Endothelial cell of umbilical vein (primary cell): ENCODE measurements around the gene FHIT. TPM values are rescaled to one million over a fixed set of nuclear protein-coding genes. Genes with fewer than 3 reads are reported as not detected.

ENCODE experiments used
- BruUV-seq: library from RNA; stranded (reverse); fragments of 400-500 nt; replicated peaks from 2 replicates; lab custom pipeline; 2021; lab: Mats Ljungman, UMichigan
- CTCF ChIA-PET: fragments of 300-600, 350-600 bp; sonication (Branson Sonifier 250); formaldehyde crosslinking; loops from one replicate; lab custom pipeline; 2021; ENCODE audit warnings: antibody characterized with exemption, inconsistent platforms; lab: Charles Lee
- POLR2A ChIA-PET: fragments of 300-600, 350-600 bp; sonication (Branson Sonifier 250); formaldehyde crosslinking; loops from one replicate; lab custom pipeline; 2021; ENCODE audit warnings: antibody characterized with exemption, inconsistent platforms; lab: Charles Lee
- DNase-seq: peaks from one replicate; pipeline ENCODE4 v3.0.0-alpha.2; 2011; ENCODE audit warnings: low read depth, low spot score
- FAIRE-seq: peaks from 2 replicates; lab custom pipeline; 2011; peaks lifted over from hg19 to GRCh38; lab: Jason Lieb, UNC
- H2AFZ ChIP-seq: 2 replicates; pipeline ENCODE4 v1.6.0; 2012; ENCODE audit warnings: low read depth, low read length, control low read depth, inconsistent platforms
- H3K27ac ChIP-seq: 2 replicates; pipeline ENCODE4 v1.5.1; 2011; ENCODE audit warnings: low read depth, mild to moderate bottlenecking, control low read depth, low read length, moderate library complexity; ENCODE audit not compliant: insufficient read depth
- H3K27me3 ChIP-seq, 2 experiments: 2 replicates each; pipeline versions ENCODE4 v1.6.0 to v1.6.1; 2011; ENCODE audit warnings: low read length in 2 of 2, mixed read lengths in 1 of 2; ENCODE audit not compliant: control insufficient read depth in 2 of 2, insufficient read depth in 2 of 2
- H3K36me3 ChIP-seq, 2 experiments: 2 replicates in 1 of 2; 3 replicates in 1 of 2; pipeline ENCODE4 v1.5.1; 2011; ENCODE audit warnings: low read length in 2 of 2, mild to moderate bottlenecking in 1 of 2, moderate library complexity in 1 of 2; ENCODE audit not compliant: control insufficient read depth in 2 of 2, insufficient read depth in 2 of 2; ENCODE audit errors: extremely low read depth in 1 of 2
- H3K4me1 ChIP-seq: 3 replicates; pipeline ENCODE4 v1.5.1; 2011; ENCODE audit warnings: mild to moderate bottlenecking, low read length; ENCODE audit not compliant: control insufficient read depth, insufficient read depth; ENCODE audit errors: extremely low read depth
- H3K4me2 ChIP-seq: 2 replicates; pipeline ENCODE4 v1.6.1; 2011; ENCODE audit warnings: low read length, control low read depth, mixed read lengths; ENCODE audit not compliant: insufficient read depth
- H3K4me3 ChIP-seq, 3 experiments: fragments of 200-600 bp in 1 of 3; sonication (generic), shearing (Covaris generic) in 1 of 3; replicated peaks in 1 of 3; 2 replicates each; pipeline ENCODE4 v1.5.1; 2011 to 2016; ENCODE audit warnings: control low read depth in 3 of 3, low read length in 3 of 3, mild to moderate bottlenecking in 2 of 3, inconsistent platforms in 1 of 3, low read depth in 1 of 3, moderate library complexity in 1 of 3; ENCODE audit not compliant: insufficient read depth in 1 of 3
- H3K79me2 ChIP-seq: 2 replicates; pipeline ENCODE4 v1.6.0; 2012; ENCODE audit warnings: low read length, inconsistent platforms; ENCODE audit not compliant: control insufficient read depth, insufficient read depth
- H3K9ac ChIP-seq: replicated peaks from 2 replicates; pipeline ENCODE3; 2011; ENCODE audit warnings: low read length, control low read depth; ENCODE audit not compliant: insufficient read depth; ENCODE audit errors: extremely low read depth
- H3K9me1 ChIP-seq: replicated peaks from 3 replicates; pipeline ENCODE4 v1.6.0; 2011; ENCODE audit warnings: mild to moderate bottlenecking, low read length; ENCODE audit not compliant: control insufficient read depth, insufficient read depth; ENCODE audit errors: extremely low read depth
- H3K9me3 ChIP-seq: replicated peaks from 2 replicates; pipeline ENCODE4 v1.5.1; 2012; ENCODE audit warnings: low read length, inconsistent platforms; ENCODE audit not compliant: control insufficient read depth, insufficient read depth
- H4K20me1 ChIP-seq: replicated peaks from 2 replicates; pipeline ENCODE3; 2011; ENCODE audit warnings: mild to moderate bottlenecking, low read length; ENCODE audit not compliant: control insufficient read depth, insufficient read depth; ENCODE audit errors: extremely low read depth
- EZH2 ChIP-seq: IDR thresholded peaks from 2 replicates; pipeline ENCODE4 v1.6.1; 2012; ENCODE audit warnings: borderline replicate concordance, low read depth, mild to moderate bottlenecking, moderate library complexity, low read length, inconsistent platforms; ENCODE audit not compliant: severe bottlenecking
- FOS ChIP-seq: IDR thresholded peaks from 2 replicates; pipeline ENCODE4 v1.6.1; 2011; ENCODE audit warnings: mild to moderate bottlenecking, low read length, moderate library complexity, borderline replicate concordance; ENCODE audit not compliant: insufficient read depth
- GATA2 ChIP-seq: IDR thresholded peaks from 2 replicates; pipeline ENCODE4 v1.7.0; 2011; ENCODE audit warnings: low read depth, mild to moderate bottlenecking, moderate library complexity, mixed read lengths, low read length; ENCODE audit not compliant: insufficient read length, insufficient read depth
- JUN ChIP-seq: IDR thresholded peaks from 2 replicates; pipeline ENCODE4 v1.6.1; 2011; ENCODE audit warnings: borderline replicate concordance, low read depth; ENCODE audit not compliant: insufficient read length, insufficient read depth
- MAX ChIP-seq: IDR thresholded peaks from 2 replicates; pipeline ENCODE4 v1.6.1; 2011; ENCODE audit not compliant: insufficient read depth, insufficient read length
- MYC ChIP-seq: IDR thresholded peaks from one replicate; pipeline ENCODE4 v1.6.1; 2011; ENCODE audit warnings: mild to moderate bottlenecking, low read depth, low read length
- POLR2A ChIP-seq: IDR thresholded peaks from 2 replicates; pipeline ENCODE4 v1.6.1; 2012; ENCODE audit warnings: low read depth, mild to moderate bottlenecking, control low read depth, low read length
- POLR2AphosphoS5 ChIP-seq: IDR thresholded peaks from 2 replicates; pipeline ENCODE4 v1.6.1; 2012; ENCODE audit warnings: low read depth, mild to moderate bottlenecking, control low read depth, low read length, moderate library complexity; ENCODE audit not compliant: insufficient read depth
- dilution Hi-C: fragments of 300-500 bp; cut with MboI; formaldehyde crosslinking; loops from one replicate; pipeline ENCODE4 v1.15.0; 2019; ENCODE audit warnings: low sequenced_read_pairs; ENCODE audit not compliant: extremely low pct_ligation_motif_present
- intact Hi-C: fragments of 100-400 bp; cut with micrococcal nuclease; formaldehyde crosslinking; loops from one replicate; pipeline ENCODE4 v1.10.0; 2022
- polyA plus RNA-seq, 4 experiments: library from polyadenylated mRNA; depleted of rRNA in 3 of 4; stranded (reverse) in 3 of 4; unstranded in 1 of 4; fragments of >200 nt; gene quantifications; 2 replicates each; pipeline versions ENCODE4 v1.2.1 to v1.2.3, GENCODE V29; 2011 to 2012; ENCODE audit warnings: missing spikeins in 1 of 4
- total RNA-seq: library from RNA; stranded (reverse); gene quantifications from 2 replicates; pipeline ENCODE4 v1.2.3, GENCODE V29; 2021
- TF ChIP-seq, protein P1 (sequence below), 2 donors: IDR thresholded peaks; 1 replicate in 1 of 2; 2 replicates in 1 of 2; pipeline ENCODE4 v1.5.1; 2011; ENCODE audit warnings: low read length in 2 of 2, mild to moderate bottlenecking in 2 of 2, moderate library complexity in 2 of 2, control low read depth in 1 of 2, inconsistent platforms in 1 of 2, low read depth in 1 of 2; ENCODE audit not compliant: insufficient read depth in 1 of 2; ENCODE audit errors: extremely low read depth in 1 of 2

Gene FHIT
- total and polyA plus RNA-seq, 2 donors (not counting 3 experiments of a cell fraction or from before 2014, with no cell fraction given) = 0.47 to 2.2 TPM

- H3K27me3 ChIP-seq = no peaks in the 10 kb centered on the region
- FAIRE-seq = no peak
- H3K36me3 ChIP-seq = no peaks in the 10 kb centered on the region
- no peak overlapping the region for H3K27ac ChIP-seq
- TF ChIP-seq JUN = no peak
- no peak for TF ChIP-seq FOS
- TF ChIP-seq EZH2 = no peak
- TF ChIP-seq POLR2A = no peak
- TF ChIP-seq, protein P1, sequence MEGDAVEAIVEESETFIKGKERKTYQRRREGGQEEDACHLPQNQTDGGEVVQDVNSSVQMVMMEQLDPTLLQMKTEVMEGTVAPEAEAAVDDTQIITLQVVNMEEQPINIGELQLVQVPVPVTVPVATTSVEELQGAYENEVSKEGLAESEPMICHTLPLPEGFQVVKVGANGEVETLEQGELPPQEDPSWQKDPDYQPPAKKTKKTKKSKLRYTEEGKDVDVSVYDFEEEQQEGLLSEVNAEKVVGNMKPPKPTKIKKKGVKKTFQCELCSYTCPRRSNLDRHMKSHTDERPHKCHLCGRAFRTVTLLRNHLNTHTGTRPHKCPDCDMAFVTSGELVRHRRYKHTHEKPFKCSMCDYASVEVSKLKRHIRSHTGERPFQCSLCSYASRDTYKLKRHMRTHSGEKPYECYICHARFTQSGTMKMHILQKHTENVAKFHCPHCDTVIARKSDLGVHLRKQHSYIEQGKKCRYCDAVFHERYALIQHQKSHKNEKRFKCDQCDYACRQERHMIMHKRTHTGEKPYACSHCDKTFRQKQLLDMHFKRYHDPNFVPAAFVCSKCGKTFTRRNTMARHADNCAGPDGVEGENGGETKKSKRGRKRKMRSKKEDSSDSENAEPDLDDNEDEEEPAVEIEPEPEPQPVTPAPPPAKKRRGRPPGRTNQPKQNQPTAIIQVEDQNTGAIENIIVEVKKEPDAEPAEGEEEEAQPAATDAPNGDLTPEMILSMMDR (IDR thresholded peaks at IDR 0.05; ENCODE audit: extremely low read depth in 1 of 2, insufficient read depth in 1 of 2, low read depth in 1 of 2, low read length in 2 of 2) = no peak
- TF ChIP-seq GATA2 = no peak
- TF ChIP-seq MAX = no peak
- no peak for TF ChIP-seq MYC
- TF ChIP-seq POLR2AphosphoS5 = no peak
- no peaks in the 10 kb centered on the region for H3K79me2 ChIP-seq
- H3K4me2 ChIP-seq = no peak overlapping the region
- intact Hi-C loops (no loop called here), dilution Hi-C loops (no loop called here)
- BruUV-seq = no TSS peak
- H3K9ac ChIP-seq = no peak overlapping the region
- no peaks in the 10 kb centered on the region for H3K9me1 ChIP-seq
- POLR2A ChIA-PET = no interaction called here
- CTCF ChIA-PET = no interaction called here
- H4K20me1 ChIP-seq = no peaks in the 10 kb centered on the region
- H3K4me3 ChIP-seq = no peak overlapping the region
- H2AFZ ChIP-seq = no peak overlapping the region
- no peak for DNase-seq
- H3K4me1 ChIP-seq = no peaks in the 10 kb centered on the region
- no peaks in the 10 kb centered on the region for H3K9me3 ChIP-seq
These were observed 198.4 kb downstream of the FHIT start for GRCh38 chr3:61052851-61053250.
